Stimulated activated CD8-positive, alpha-beta memory T cell treated with anti-CD3 and anti-CD28 coated beads, Interleukin-4, amount 100 ng/mL, for 1 hour (primary cell): ENCODE results near the gene HRK.

Experiments
- DNase-seq, 2 donors: peaks; one replicate each; pipeline ENCODE4 v3.0.0-alpha.2; 2020; ENCODE audit warnings: low read depth in 2 of 2, low spot score in 1 of 2

The HRK gene

GRCh38 chr12:116870306-116870705 lies 10.9 kb downstream of the HRK start:
- DNase-seq, result no peak

- no peak for DNase-seq
Observed at GRCh38 chr12:116867523-116867922, 13.7 kb downstream of the HRK start.

GRCh38 chr12:116864371-116865160 lies 16.7 kb downstream of the HRK start:
- no peak for DNase-seq

DNA sequence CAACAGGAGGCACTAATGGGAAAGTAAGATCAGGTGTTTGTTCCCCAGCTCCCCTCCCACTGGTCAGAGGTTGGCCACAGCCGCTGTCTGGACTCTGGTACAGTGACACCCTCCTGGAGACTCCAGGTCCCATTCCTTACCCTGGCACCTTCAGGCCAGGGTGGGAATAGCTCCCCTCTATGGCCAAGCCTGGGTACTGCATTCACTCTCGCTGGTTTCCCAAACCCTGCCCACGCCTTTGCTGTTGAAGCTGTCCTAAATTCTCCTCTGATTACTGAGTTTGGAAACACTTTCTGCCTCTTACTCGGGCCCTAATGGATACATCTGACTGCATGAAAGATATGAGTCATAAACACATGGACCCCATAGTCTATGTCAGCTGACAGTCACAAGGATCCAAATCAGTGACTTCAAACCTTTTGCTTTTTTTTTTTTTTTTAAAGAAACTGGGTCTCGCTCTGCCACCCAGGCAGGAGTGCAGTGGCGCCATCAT lies 17.9 kb downstream of the HRK start:
- DNase-seq, result no peak

DNA sequence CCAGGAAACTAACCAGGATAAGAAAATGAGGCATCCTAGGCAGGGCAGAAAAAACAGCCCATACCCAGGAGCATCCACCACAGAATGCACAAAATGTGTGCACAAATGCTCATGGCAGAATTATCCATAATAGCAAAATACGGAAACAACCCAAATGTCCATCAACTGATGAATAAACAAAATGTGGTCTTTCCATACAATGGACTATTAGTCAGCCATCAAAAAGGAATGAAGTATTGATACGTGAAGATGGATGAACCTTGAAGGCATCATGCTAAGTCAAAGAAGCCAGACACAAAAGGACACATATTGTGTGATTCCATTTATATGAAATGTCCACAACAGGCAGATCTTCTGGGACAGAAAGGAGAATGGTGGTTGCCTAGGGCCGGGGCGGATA lies 19.1 kb downstream of the HRK start:
- no peak for DNase-seq

- no peak for DNase-seq
Observed at GRCh38 chr12:116861320-116861719, 19.9 kb downstream of the HRK start.

- no peak for DNase-seq
Observed at GRCh38 chr12:116860263-116860662, 21.0 kb downstream of the HRK start.

GRCh38 chr12:116859079-116859478 lies 22.2 kb downstream of the HRK start:
- no peak for DNase-seq

GRCh38 chr12:116856729-116857128 lies 24.5 kb downstream of the HRK start:
- no peak for DNase-seq

GRCh38 chr12:116855744-116856470 lies 25.3 kb downstream of the HRK start:
- DNase-seq, result no peak

GRCh38 chr12:116853507-116853906 lies 27.7 kb downstream of the HRK start:
- DNase-seq, result no peak

- DNase-seq, result no peak
Observed at GRCh38 chr12:116852303-116852702, 28.9 kb downstream of the HRK start.

DNA sequence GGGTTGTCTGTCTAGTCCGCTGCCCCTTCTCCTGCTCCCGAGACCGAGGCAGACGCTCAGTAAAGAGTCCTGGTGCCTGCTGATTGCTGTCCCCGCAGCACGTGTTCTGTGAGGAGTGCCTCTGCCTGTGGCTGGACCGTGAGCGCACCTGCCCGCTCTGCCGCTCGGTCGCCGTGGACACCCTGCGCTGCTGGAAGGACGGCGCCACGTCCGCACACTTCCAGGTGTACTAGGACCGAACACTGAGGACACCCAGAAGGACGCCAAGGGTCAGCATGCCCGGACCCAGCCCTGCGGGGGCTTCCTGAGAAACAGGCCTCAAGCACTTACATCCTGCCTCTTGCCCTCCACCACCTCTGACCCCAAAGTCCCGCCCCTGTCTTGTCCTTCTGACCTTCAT lies 32.0 kb downstream of the HRK start:
- no peak for DNase-seq

GRCh38 chr12:116843085-116843484 lies 38.2 kb downstream of the HRK start:
- no peak for DNase-seq

DNA sequence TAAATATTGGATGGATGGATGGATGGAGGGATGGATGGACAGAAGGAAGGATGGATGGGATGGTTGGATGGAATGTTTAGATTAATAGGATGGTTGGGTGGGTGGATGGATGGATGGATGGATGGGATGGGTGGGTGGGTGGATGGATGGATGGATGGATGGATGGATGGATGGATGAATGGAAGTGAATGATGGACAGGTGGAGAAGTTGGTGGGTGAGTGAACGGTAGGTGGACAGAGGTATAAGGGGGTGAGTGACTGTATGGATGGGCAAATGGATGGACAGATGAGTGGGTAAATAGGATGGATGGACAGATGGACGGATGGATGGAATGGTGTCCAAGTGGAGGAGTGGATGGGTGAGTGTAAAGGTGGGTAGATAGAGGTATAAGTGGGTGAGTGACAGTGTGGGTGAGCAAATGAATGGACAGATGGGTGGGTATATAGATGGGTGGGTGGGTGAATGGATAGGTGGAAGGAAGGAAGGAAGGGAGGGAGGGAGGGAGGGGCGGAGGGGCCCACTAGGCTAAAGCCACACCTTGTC lies 41.9 kb downstream of the HRK start:
- DNase-seq, result no peak

DNA sequence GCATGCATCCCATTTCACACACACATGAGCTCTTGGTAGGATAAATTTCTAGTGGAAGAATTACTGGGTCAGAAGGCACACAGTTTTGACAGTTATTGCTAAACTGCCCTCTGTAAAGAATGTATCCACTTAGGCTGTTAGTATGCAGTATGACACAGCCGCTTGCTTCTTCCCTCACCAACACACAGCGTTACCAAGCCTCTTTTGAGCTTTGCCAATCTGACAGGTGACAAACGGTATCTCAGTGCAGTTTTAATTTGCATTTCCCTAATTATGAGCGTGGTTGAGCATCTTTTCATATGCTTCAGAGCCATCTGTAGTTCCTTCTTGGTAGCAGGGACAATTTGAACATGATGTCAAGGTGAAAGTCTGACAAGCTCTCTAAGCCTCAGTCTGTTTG lies 42.9 kb downstream of the HRK start:
- no peak for DNase-seq

DNA sequence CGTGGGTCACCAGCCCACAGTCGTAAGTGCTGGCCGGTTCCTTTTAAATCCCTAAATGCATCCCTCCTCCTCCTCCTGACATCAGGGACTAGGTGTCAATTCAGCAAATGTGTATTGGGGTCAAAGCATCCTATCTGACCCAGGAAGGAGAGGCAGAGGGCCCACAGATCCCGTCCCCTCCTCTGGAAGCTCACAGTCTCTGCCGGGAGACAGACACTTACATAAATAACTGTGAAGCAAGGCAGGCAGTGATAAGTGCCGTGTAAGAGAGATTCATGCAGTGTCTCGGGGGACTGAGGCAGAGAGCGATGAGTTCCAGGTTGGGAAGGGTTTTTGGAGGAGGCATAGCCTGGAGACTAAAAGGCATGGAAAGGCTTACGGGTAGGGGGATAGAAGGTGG lies 44.1 kb downstream of the HRK start:
- DNase-seq, result no peak

DNA sequence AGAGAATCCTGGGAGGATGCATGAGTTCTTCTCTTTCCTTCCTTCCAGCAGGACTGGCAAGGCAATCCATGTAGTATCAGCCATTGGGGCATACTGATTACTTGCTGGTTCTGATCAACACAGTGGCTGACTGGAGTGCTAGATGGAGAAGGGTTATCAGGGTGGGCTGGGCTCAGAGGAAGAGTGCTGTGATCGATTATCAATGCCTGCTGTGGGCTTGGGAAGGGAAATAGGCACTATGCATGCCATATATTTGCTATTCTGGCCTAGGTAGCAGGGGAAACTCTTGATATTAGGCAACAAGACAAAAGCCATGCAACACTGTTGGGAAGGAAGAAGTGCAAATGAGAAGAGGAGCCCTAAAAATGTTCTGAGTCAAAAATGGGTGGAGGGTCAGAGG lies 45.8 kb downstream of the HRK start:
- no peak for DNase-seq

DNA sequence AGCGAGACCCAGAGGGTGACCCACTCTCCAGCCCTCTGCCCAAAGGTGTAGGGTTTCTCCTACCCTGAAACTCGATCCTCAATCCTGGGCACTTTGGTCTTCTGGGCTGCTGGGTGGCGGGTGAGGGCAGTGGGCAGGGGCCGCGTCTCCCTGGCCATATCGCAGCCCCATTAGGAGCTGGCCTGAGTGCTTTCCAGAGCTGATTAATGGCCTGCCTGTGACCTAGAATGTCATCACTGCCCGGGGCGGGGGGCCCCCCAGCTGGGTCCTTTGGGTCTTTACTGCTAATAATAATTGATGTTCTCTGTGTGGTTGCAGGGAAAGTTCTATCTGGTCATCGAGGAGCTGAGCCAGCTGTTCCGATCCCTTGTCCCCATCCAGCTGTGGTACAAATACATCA lies 47.8 kb downstream of the HRK start:
- no peak for DNase-seq

DNA sequence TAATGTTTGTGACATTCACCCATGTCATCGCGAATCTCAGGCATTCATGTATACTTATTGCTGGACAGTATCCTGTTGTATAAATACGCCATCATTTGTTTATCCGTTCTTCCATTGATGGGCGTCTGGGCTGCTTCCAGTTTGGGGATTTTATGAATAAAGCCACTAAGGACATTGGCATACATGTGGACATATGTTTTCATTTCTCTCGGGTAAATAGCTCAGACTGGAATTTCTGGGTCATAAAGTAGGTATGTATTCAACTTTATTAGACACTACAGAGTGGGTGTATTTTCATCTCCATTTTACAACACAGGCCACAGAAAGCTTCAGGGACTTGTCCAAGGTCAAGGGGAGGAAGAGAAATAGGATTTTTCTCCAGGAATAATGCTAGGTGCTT lies 48.9 kb downstream of the HRK start:
- DNase-seq, result no peak

- DNase-seq, result no peak
Observed at GRCh38 chr12:116827432-116827831, 53.8 kb downstream of the HRK start.

DNA sequence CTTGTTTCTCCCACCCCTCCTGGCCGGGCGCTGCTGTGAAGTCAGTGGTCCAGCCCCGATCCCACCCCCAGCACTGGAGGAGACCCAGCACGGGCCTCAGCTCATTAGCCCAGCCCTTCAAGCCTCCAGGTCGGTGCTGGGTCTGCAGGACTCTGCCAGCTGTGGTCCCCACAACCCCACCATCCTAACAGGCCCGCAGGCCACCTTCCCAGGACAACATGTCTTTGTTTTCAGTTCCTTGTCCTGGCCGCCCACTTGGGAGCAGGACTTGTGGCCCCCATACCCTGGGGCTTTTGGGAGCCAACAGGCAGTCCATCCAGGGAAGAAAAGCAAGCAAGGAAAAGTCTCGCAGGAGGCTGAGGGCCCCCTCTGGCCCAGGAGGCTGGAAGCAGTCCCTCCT lies 60.0 kb downstream of the HRK start:
- no peak for DNase-seq
